Inflammatory macrophage treated with lipopolysaccharide for 4 hours (primary cell): ENCODE measurements around the gene FRG2C.
"Not testable (repeated sequence)": the region's sequence is repeated elsewhere in the genome, so short reads cannot be mapped to it uniquely, and the experiment has no call there.

Experiments used
- DNase-seq: peaks from one replicate; pipeline ENCODE4 v3.0.0-alpha.2; 2020

Gene FRG2C

GRCh38 chr3:75664028-75664427 lies at the start of gene FRG2C:
TSS of gene FRG2C (plus strand) at chr3:75664328. CDS start at chr3:75664380, 52 bp downstream.
- not testable (repeated sequence) for DNase-seq

- DNase-seq = not testable (repeated sequence)
These were observed 45.3 kb upstream of the FRG2C start for GRCh38 chr3:75618666-75619305.

DNA sequence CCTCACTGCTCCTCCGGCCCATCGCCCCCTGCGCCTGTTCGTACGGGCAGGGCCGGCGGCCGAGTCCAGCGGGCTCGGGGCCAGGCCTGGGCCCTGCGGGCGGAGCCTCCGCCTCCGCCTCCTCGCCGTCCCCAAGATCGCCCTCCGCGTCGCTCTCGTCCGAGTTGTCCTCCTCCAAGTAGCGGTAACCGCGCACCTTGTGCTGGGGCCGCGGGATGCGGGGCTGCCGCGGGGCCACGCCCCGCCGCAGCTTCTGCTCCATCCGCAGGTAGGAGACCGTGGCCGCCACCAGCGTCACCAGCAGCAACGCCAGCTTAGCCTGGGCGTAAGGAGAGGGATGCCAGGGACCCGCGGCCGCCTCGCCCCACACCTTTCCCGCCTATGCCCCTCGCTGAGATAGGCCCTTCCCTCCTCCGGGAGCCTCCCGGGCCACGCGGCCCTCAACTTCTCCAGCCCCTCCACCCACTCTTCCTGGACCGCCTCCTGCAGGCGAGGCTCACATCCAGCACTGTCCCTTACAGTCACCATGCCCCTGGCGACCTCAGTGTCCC lies 44.6 kb upstream of the FRG2C start:
- DNase-seq = not testable (repeated sequence)

DNA sequence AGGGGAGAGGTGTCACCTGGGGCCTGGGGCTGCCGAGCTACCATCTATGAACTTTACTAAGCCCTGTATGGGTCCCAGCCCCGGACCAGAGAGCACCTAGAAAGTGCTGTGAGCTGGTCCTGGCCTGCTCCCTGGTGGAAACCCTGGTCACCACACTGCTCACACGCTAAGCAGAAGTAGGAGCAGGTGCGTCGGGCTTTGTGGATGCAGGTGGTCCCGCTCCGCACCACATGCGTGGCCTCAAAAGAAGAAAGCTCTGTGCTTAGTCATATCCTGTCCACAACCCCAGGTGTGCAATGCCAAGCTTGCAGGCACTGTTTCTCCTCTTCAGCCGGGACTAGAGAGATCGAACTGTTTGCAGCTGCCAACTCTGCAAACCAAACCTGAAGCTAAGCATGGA lies 42.4 kb upstream of the FRG2C start:
- not testable (repeated sequence) for DNase-seq

- DNase-seq = not testable (repeated sequence)
These were observed 40.5 kb upstream of the FRG2C start for GRCh38 chr3:75623656-75624055.

- not testable (repeated sequence) for DNase-seq
These were observed 33.1 kb upstream of the FRG2C start for GRCh38 chr3:75630887-75631535.

DNA sequence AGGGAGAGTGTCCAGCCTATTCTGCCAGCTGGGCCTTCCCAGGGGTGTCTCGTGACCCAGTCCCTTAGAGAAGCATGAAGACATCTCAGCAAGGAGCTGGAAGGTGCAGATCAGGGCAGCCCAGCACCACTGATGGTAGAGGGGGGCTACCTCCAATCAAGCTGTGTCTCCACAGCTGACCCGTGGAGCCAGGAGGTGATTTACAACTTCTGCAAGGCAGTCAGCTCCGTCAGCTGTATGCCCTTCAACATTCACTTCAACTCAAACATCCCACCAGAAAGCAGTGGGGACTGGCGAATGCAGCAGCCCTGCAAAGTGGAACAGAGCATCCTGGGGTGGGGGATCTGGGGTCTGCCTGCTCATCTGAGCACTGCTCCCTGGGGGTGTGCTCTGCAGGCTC lies 32.6 kb upstream of the FRG2C start:
- no peak for DNase-seq

GRCh38 chr3:75638947-75639346 lies 25.2 kb upstream of the FRG2C start:
- not testable (repeated sequence) for DNase-seq

DNA sequence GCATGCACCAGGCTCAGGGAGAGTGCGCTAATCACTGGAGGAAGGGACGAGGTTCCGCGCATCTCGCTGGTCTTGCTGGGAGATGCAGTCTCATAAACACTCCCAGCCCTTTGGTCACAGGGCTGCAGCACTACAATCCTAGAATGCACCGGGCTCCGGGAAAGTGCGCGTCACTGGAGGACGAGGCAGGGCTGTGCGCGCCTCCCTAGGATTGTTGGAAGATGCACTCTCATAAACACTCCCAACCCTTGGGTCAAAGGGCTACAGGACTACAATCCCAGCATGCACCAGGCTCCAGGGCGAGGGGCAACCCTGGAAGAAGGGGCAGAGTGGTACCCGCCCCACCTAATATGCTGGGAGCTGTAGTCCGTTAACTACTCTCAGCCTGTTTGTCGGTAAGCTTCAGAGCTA lies 23.0 kb upstream of the FRG2C start:
- peak; percentile 68 for DNase-seq

DNA sequence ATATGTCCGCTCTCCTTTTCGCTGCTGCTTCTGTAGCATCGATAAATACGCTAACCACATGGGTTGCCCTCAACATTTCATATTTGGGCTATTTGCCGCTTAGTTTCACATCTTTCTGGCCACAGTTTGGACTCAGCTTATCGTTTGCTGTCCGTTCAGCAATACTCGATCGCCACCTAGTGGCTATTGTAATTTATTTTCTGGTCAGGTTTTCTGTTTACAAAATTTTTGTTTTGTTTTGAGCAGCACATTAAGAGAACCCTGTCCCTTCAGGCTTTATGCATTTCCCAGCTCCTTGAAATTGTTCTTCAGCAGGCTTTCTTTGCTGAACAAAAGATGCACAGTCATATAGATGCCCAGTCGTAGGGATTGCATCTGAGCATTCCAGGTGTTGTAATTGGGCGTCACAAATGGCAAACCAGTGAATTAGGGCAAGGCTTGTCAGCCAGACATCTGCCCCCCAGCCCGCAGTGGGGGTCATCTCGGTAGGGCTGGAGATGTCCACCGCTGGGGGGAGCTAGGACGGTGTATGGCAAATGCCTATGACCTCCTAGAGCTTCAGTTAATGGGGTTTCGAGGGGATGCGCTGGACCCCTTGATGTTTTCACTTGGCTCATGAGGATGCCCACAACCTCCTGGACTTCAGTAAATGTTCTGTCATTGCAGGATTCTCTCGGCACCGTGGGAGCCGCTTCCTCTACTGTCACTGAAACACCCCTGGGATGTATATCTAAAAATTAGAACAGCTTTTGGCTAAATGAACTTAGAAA lies 20.9 kb upstream of the FRG2C start:
- peak; percentile 41 for DNase-seq

DNA sequence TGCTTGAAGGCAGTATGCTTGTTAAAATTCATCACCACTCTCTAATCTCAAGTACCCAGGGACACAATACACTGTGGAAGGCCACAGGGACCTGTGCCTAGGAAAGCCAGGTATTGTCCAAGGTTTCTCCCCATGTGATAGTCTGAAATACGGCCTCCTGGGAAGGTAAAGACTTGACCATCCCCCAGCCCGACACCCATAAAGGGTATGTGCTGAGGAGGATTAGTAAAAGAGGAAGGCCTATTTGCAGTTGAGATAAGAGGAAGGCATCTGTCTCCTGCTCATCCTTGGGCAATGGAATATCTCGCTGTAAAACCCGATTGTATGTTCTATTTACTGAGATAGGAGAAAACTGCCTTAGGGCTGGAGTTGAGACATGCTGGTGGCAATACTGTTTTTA lies 18.6 kb upstream of the FRG2C start:
- DNase-seq = not testable (repeated sequence)

DNA sequence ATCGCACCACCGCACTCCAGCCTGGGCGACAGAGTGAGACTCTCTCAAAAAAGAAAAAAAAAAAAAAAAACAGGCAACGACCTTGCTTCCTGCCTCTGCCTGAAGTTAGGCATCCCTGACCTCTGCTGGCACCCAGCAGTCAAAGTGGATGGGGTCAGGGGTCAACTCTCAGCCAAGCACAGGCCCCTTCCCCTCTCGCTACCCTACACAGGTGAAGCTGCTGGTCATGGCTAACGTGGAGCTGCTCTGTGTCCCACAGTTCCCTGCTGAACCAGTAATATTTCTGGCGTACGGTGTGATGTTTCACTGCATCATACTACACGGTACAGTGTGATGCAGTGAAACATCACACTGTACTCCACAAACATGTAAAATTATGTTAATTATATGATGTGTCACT lies 13.9 kb upstream of the FRG2C start:
- DNase-seq = no peak

DNA sequence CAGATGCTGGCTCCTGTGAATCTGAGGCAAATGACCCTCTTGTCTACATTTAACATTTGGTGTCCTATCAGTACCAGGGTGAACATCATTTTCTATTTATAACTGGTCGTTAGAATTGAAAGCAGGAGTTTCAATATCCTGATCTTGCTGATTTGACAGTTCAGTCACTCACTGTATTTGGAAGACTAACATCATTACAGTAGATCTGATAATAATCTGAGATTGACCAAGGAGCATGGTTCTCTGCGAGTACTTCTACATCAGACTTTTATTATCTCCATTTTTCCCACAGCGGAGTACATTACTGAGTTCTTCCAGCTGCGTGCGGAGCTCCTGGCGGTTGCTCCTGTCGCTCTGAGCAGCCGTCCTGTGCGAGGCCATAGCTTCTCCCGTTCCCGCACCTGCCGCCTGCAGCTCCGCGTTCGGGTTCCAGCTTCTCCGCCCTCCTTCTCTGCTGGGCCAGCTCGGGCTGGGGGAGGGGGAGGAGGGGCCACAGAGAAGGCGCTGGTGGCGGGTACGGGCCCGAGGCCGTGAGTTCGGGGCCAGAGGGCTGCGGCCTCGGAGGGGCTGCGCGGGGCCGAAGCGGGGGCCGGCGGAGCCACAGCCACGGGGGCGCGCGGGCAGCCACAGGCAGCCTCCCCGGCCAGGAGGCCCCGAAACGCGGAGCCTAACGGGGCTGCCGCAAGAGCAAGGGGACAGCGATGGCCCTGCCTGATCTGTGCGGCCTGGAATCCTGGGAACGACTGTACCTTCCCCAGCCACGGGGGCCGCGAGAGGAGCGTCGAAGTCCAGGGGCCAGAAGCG lies 8.8 kb upstream of the FRG2C start:
- DNase-seq = not testable (repeated sequence)

DNA sequence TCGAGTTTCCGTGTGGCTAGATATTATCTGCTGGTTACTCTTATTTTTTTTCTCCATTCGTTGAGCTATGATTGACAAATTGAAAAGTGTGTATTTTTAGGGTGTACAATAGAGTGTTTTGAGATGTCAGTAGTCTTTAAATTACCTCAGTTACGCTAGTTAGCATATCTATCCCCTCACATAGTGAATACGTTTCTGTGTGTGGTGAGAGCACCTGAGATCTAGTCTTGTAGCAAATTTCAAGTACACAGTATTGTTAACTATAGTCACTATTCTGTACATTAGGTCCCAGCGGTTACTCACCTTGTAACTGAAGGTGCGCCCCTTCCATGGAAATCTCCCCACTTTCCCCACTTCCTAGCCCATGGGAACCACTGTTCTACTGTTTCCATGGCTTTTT lies 8.2 kb upstream of the FRG2C start:
- DNase-seq = not testable (repeated sequence)

GRCh38 chr3:75658411-75659107 lies 5.6 kb upstream of the FRG2C start:
- DNase-seq = not testable (repeated sequence)

DNA sequence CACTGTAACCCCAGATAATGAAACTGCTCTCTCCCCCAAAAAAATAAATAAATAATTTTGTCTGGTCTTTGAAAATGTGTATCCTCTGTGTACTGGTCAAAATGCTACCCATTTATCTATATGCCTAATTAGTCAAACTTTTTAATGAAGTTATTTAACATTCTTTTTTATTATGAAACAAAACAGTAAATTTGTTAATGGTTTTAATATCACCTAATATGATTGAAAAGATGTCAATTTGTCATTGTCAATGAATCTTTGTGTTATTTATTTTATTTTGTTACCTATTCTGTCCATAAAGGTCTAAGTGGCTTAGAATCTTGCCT lies 5.1 kb upstream of the FRG2C start:
- not testable (repeated sequence) for DNase-seq

DNA sequence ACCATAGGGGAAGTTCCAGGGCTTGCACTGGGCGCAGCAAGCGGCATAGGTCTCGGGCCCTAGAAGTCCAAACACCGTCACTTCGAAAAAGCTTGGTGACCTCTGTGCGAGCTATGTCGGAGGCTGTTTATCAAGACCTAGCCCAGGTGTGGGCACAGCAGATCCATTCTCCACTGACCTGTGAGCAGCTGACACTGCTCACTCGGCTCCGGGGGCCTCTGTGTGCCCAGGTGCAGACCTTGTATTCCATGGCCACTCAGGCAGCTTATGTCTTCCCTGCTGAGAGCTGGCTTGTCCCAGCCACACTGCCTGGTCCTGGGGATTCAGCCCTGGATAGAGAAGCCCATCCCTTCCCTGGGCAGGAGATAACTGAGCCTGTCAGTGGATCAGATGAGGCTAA lies 1.5 kb downstream of the FRG2C start:
- not testable (repeated sequence) for DNase-seq

DNA sequence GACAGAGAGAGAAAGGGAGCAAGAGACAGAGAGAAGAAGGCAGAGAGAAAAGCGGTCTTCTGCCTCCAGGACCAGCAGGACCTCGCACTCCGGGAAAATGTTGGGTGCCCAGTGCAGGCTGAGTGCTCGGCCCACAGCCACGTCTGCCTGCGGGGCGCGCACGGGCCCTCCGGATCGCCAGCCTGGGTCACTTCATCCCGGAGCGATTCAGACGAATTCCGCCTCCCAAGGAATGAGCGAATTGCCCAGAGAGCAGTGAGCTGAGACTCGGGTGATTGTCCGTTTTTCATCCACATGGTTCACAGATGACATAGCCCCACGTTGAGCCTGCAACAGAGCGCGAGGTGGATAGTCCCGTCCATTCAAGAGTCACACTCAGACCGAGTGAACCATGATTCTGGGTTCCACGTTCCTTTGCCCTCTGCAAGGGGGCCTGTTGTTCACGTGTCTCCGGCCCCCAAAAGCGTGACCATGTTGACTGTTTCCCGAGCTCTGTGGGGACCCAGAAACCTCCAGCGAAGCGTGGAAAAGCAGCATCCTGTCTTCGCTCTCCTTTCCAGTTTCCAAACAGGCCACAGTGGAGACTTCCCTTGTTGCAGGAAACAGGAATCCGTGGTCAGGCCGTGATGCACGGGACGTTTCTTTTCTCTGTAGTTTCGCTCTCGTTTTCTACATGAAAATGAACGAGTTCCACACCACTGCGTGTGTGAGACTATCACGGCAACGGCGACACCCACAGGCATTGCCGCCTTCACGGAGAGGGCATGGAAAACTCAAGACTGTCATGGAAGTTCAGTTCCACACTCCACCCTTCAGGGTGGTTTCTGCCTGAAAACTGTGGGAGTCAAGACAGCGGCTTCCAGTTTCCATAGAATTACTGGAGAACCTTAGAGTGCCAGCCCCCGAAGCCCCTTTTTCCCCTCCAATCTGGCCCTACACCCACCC lies 3.9 kb downstream of the FRG2C start:
- DNase-seq = peak; percentile 42

GRCh38 chr3:75668759-75669347 lies 4.7 kb downstream of the FRG2C start:
- DNase-seq = not testable (repeated sequence)
